Pulmonary artery endothelial cell (primary cell): ENCODE measurements around the gene PLA2G2F. TPM values are rescaled to one million over a fixed set of nuclear protein-coding genes. Genes with fewer than 3 reads are reported as not detected.
"Not testable (repeated sequence)": the region's sequence is repeated elsewhere in the genome, so short reads cannot be mapped to it uniquely, and the experiment has no call there.

Source experiments
- DNase-seq: peaks from one replicate; pipeline ENCODE4 v3.0.0-alpha.2; 2011; ENCODE audit warnings: low read depth, low spot score
- total RNA-seq: library from RNA; depleted of rRNA; stranded (reverse); fragments of >200 nt; gene quantifications from 2 replicates; pipeline ENCODE4 v1.2.3, GENCODE V29; 2014

Gene PLA2G2F
- total RNA-seq, 1 donor from 2014 or later = not detected

- no peak for DNase-seq
Observed at GRCh38 chr1:20114021-20114648, 25.0 kb upstream of the PLA2G2F start.

GRCh38 chr1:20115479-20115878 lies 23.6 kb upstream of the PLA2G2F start:
- no peak for DNase-seq

- no peak for DNase-seq
Observed at GRCh38 chr1:20115916-20116315, 23.2 kb upstream of the PLA2G2F start.

- DNase-seq = no peak
Observed at GRCh38 chr1:20117236-20117635, 21.9 kb upstream of the PLA2G2F start.

- DNase-seq = no peak
Observed at GRCh38 chr1:20119347-20119746, 19.8 kb upstream of the PLA2G2F start, which contains the start of gene PLA2G2D. TSS of gene PLA2G2D (minus strand) at chr1:20119536. CDS start at chr1:20119498, 38 bp downstream.

- no peak for DNase-seq
Observed at GRCh38 chr1:20120796-20121195, 18.3 kb upstream of the PLA2G2F start.

GRCh38 chr1:20123722-20124455 lies 15.2 kb upstream of the PLA2G2F start:
- DNase-seq = no peak

- DNase-seq = peak; percentile 33
Observed at GRCh38 chr1:20124456-20125057, 14.6 kb upstream of the PLA2G2F start.

- DNase-seq = no peak
Observed at GRCh38 chr1:20125100-20125499, 14.0 kb upstream of the PLA2G2F start.

- DNase-seq = no peak
Observed at GRCh38 chr1:20126041-20126805, 12.9 kb upstream of the PLA2G2F start.

- no peak for DNase-seq
Observed at GRCh38 chr1:20126806-20127440, 12.2 kb upstream of the PLA2G2F start.

GRCh38 chr1:20130518-20130917 lies 8.6 kb upstream of the PLA2G2F start:
- not testable (repeated sequence) for DNase-seq

- DNase-seq = no peak
Observed at GRCh38 chr1:20134995-20135394, 4.1 kb upstream of the PLA2G2F start.

GRCh38 chr1:20136249-20136648 lies 2.9 kb upstream of the PLA2G2F start:
- DNase-seq = no peak

- DNase-seq = no peak
Observed at GRCh38 chr1:20137055-20137454, 2.1 kb upstream of the PLA2G2F start.

- DNase-seq = no peak
Observed at GRCh38 chr1:20137604-20138003, 1.5 kb upstream of the PLA2G2F start.

GRCh38 chr1:20138346-20138745 lies 777 bp upstream of the PLA2G2F start:
- DNase-seq = no peak

- DNase-seq = no peak
Observed at GRCh38 chr1:20139776-20140612, 871 bp downstream of the PLA2G2F start.

GRCh38 chr1:20141001-20141400 lies 1.9 kb downstream of the PLA2G2F start:
- no peak for DNase-seq

GRCh38 chr1:20141466-20141865 lies 2.3 kb downstream of the PLA2G2F start:
- DNase-seq = no peak
